Left kidney (tissue), 2 donors: ENCODE data around the gene PPIL4. TPM values are rescaled to one million over a fixed set of nuclear protein-coding genes. Genes with fewer than 3 reads are reported as not detected.
"Not testable (repeated sequence)": the region's sequence is repeated elsewhere in the genome, so short reads cannot be mapped to it uniquely, and the experiment has no call there.

Experiments
- DNase-seq: peaks from one replicate; pipeline ENCODE4 v3.0.0-alpha.2; 2013
- polyA plus RNA-seq: library from polyadenylated mRNA; unstranded; fragments of 120-200 nt; gene quantifications from one replicate; pipeline ENCODE4 v1.2.1, GENCODE V29; 2013; ENCODE audit not compliant: insufficient read length

PPIL4 gene
- polyA plus RNA-seq, 1 donor, result 66.2 TPM

DNA sequence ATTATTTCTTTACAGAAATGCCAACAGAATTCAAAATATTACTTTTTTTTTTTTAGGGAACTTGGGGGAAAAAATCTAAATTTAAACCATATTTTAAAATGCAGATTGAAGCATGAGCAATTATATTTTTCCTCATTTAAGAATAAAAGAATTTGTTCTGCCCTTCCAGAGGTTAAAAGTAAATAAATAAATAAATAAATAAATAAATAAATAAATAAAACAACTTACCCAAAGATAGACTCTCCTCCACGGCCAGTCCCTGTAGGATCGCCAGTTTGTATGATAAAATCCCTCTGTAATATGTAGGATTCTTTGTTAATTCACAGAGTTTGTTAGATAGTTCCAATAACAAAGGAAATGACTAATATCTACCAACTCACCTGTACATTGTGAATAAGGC, 4.7 kb downstream of the PPIL4 start:
- no peak for DNase-seq

DNA sequence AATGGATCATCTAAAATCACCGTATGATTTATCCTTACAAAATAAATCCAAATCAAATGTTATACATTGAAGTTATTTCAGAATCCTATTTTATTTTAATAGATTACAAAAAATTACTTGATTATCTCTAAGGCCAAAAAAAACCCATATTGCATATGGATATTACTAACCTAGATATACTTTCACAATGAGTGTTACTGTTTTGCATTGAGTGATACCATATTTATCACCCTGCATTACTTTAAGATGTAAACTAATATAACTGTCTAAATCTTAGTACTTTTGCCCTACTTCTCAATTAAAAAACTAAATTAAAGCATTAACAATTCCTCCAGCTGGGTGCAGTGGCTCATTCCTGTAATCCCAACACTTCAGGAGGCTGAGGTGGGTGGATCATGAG, 11.1 kb downstream of the PPIL4 start:
- no peak for DNase-seq

DNA sequence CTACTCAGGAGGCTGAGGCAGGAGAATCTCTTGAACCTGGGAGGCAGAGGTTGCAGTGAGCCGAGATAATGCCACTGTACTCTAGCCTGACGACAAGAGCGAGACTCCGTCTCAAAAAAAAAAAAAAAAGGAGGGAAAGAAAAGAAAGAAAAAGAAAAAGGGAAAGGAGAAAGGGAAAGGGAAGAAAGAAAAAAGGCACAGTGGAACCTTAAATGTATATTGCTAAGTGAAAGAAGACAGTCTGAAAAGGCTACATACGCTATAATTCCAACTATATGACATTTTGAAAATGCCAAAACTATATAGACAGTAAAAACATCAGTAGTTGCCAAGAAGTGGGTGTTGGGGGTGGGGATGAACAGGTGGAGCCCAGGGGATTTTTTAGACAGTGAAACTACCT, 16.2 kb downstream of the PPIL4 start:
- DNase-seq, result no peak

DNA sequence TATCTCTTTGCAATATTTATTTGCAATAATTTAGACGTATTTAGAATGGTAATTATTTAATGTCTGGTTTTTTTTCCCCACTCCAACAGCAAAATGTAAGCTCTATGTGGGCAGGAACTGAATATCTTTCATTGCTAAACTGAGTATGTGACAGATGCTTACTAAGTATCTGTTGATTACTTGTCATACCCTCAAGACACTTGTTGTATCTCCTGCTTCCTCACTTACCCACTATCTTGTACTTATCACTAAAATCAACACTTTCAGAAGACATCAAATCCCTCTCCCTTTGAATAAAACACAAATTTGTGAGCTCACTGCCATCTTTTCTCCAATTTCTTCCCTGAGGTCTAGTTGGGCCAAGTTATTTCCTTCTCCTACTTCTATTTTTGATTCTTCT, 30.3 kb downstream of the PPIL4 start:
- no peak for DNase-seq

DNA sequence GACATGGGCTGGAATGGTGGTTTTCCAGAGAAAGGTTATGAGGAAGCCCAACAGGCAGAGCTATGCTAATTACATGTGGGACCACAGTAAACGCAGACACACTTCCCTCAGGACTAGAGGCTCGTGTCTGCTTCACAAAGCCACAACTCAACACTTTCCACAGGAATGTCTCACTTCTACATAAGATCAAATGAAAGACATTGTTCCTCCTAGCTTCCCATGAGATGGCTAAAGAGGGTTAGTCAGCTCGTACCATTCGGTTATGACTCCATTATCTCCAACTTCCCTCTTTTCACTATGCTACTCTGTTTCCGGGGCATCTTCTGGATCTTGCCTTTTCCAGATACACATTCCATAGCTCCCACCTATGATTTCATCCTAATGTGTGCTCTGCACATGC, 31.9 kb downstream of the PPIL4 start:
- no peak for DNase-seq

DNA sequence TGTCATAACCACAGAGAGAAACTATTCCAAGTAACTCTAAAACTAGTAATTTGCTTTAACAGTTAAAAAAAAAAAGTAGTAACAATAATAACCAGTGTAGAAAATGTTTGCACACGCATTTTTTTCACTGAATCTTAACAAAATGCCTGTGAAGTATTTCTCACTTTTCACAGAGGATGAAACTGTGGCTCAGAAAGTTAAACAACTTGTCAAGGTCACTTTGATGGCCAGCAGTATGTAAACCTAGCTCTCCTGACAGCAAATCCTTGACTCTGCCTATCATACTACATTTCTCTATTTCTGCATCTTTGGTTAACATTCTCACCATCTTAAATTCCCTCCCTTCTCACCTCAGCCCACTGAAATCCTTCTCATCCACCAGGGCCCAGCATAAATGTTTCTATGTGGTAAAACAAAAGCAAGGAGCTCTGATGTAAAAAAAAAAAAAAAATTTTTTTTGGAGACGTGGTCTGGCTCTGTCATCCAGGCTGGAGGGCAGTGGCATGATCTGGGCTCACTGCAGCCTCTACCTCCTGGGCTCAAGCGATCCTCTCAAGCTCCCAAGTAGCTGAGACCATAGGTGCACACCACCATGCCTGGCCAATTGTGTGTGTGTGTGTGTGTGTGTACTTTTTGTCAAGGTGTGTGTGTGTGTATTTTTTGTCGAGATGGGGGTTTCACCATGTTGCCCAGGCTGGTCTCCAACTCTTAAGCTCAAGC, 34.9 kb downstream of the PPIL4 start:
- no peak for DNase-seq

- no peak for DNase-seq
Measured at GRCh38 chr6:149508485-149508884, 37.4 kb downstream of the PPIL4 start.

DNA sequence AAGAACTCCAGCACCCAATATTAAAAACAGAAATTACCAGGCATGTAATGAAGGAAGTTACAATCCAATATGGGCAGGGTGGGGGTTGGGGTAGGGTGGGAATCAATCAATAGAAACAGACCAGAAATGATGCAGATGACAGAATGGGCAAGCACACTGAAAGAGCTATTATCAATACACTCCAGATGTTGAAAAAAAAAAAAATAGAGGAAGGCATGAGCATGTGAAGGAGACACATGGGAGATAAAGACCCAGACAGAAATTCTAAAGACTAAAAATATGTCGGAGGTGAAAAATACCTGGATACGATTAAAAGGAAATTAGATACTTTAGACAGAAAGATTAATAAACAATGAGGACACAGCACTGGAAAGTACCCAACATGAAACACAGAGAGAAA, 42.0 kb downstream of the PPIL4 start:
- DNase-seq, result no peak

DNA sequence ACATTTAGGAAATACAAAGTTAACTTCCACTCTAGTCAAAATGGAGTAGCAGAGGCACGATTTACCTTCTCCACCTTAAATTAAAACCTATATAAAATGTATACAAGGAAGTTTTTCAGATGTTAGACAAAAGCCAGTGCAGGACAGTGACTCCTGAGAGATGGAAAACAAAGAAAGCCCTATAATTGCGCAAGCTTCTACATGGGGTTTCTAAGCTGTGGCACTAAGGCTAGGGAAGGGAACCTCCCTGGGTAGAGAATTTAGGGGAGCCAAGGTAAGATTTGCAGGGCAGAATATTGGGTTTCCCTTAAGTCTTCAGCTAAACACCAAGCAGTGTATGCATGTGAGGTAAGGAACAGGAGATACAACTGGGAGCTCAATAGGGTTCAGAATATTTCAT, 42.6 kb downstream of the PPIL4 start:
- DNase-seq, result no peak

DNA sequence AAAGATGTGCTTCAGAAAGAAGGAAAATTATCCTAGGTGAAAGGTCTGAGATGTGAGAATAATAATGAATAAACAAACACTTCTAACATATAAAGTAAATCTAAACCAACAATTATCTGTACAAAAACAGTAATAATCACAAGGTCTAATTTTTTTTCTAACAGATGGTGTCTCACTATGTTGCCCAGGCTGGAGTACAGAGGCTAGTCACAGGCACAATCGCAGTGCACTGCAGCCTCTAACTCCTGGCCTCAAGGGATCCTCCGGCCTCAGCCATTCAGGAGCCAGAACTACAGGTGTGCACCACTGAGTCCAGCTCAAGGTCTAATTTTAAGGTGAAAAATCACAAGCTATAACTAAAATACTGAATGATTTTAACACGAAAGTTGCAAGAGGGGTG, 44.1 kb downstream of the PPIL4 start:
- DNase-seq, result no peak

- no peak for DNase-seq
Measured at GRCh38 chr6:149501201-149501600, 44.6 kb downstream of the PPIL4 start.

DNA sequence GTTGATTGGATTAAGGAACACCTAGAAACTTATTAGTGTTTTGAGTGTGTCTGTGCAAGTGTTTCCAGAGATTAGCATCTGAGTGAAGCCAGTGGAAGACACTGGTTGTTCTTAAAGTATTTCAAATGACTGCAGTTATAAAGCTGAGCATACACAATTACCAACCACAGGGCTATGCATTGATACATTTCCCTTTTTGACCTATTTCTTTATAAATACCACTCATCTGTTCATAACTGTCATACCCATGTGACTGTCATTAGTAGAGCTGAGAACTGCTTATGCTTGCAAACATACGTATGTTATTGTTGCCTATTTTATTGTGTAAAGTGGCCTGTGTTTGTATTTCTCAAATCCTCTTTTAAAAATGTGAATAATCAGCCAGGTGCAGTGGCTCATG, 45.7 kb downstream of the PPIL4 start:
- no peak for DNase-seq

DNA sequence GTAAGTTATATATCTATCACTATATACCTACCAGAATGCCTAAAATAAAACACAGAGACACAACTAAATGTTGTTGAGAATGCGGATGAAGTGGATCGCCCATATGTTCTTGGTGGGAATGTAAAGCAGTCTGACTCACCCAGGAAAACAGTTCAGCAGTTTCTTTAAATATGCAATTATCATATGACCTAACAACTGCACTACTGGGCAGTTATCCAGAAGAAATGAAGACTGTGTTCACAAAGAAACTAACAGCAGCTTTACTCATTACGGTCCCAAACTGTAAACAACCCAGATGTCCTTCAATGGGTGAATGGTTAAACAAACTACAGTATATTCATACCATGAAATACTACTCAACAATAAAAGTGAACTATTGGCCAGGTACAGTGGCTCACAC, 46.8 kb downstream of the PPIL4 start:
- DNase-seq, result no peak

DNA sequence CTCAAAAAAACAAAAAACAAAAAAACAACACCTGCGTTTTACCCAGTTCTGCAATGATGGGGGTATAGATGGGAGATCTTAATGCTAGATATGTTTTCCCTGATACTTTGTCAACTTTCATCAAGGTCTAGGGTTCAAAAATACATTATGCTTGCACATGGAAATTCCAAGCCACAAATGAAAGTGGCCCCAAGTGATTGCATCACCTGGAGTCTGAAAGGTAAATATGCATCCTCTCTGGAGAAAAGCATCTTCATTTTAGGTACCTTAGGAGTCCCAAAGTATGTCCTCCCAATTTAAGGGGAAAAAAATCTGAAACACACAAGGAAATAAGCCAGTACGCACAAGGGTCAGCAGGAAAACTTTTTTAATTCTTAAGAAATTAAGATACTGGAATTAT, 48.5 kb downstream of the PPIL4 start:
- no peak for DNase-seq

DNA sequence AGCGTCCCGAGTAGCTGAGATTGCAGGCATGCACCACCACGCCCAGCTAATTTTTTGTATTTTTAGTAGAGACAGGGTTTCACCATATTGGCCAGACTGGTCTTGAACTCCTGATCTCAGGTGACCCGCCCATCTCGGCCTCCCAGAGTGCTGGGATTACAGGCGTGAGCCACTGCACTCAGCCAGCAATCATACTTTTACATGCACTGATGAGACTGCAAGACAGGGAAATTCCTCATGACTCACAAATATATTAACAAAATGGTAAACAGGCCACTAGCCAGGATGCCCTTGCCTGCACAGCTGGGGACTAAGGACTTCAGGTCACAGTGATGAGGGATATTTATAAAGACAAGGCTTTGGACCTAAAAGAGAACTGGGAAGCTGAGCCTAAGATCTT, 49.2 kb downstream of the PPIL4 start:
- not testable (repeated sequence) for DNase-seq

DNA sequence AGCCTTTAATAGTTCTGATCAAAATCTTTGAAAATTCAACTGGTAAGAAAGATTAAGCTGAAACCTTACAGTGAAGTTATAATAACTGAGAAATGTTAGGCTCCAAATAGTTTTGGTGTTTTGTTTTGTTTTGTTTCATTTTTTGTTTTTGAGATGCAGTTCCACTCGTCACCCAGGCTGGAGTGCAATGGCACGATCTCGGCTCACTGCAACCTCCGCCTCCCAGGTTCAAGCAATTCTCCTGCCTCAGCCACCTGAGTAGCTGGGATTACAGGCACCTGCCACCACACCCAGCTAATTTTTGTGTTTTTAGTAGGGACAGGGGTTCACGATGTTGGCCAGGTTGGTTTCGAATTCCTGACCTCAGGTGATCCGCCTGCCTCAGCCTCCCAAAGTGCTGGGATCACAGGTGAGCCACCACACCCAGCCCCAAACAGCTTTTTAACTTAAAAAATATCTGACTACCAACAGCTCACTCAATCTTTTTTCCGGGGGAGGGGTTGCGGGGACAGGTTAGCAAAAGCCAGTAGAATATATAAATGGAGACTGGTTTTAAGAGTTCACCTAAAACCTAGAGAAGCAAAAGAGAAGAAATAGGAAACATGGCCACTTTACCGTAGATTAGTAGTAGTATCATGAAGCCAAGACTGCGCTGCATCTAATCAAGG, 50.4 kb downstream of the PPIL4 start:
- DNase-seq, result not testable (repeated sequence)

DNA sequence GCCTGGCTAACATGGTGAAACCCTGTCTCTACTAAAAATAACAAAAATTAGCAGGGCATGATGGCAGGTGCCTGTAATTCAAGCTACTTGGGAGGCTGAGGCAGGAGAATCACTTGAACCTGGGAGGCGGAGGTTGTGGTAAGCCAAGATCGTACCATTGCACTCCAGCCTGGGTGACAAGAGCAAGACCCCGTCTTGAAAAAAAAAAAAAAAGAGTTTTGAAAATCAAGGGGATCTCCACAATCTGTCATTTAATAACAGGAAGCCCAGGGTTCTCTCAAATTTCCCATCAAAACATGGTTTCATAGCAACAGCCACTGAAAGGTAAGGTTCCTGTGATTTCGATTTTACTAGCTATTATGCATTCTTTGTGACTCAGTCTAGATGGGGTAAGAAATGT, 51.0 kb downstream of the PPIL4 start:
- DNase-seq, result not testable (repeated sequence)

GRCh38 chr6:149493761-149494320, 52.0 kb downstream of the PPIL4 start:
- DNase-seq, result no peak

DNA sequence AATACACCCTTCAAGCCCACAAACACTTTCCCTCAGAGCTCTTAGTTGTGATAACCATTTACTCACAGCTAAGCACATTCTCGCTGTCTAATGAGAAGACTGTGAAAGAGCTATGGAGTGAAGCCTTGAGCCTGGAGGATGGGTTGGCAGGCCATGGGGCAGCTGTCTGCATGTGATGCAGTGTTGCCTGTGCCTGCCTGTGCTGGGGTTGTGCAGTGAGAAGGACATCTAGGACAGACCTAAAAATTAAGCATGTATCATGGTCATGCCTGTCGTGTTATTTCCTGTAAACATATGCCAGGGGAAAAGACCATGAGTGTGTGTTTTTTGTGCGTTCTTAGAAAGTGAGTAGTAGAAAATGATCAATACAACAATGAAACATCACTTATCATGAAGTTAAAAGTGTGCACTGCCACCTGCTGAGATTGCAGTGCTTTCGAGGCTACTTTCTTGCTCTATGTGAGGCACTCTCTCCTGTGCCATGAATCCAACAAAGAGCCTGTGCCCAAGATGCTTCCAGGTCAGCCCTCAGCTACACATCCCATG, 53.0 kb downstream of the PPIL4 start:
- no peak for DNase-seq

DNA sequence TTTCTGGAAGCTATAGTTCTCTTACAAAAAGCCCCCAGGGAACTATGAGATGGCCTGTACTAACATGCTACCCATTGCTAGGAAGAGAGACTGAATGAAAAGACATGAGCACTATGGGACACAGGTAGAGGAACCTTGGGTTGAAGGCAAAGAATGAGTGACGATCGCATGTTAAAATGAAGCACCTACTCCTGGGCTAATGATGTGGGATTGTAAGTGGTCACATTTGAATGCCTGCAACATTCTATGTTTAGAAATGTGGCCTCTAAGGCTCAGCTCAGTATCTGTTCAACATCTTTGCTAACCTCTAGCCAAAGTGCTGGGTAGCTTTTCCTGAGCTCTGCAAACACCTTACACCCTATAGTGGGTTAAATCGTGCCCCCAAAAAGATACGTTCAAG, 55.9 kb downstream of the PPIL4 start:
- no peak for DNase-seq

- no peak for DNase-seq
Measured at GRCh38 chr6:149488815-149489214, 57.0 kb downstream of the PPIL4 start.

DNA sequence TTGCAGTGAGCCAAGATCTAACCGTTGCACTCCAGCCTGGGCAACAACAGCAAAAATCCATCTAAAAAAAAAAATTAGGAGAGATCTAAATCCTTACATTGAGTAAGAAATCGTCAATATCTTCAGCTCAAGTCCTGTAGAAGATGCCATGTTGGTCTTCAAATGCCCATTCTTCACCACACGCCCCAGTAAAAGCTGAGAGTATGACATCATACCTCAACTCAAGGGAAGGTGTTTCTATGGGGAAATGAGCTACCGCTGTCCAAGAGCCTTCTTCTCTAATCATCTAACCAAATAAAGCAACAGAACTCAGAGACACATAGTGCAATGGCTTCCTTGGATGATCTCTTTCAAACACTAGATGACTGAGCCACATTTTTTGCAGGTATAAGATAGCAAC, 58.5 kb downstream of the PPIL4 start:
- DNase-seq, result no peak
